Lung (tissue), 12 donors: ENCODE results near the gene OGDHL. TPM values are rescaled to one million over a fixed set of nuclear protein-coding genes. Genes with fewer than 3 reads are reported as not detected.

Experiments used
- ATAC-seq: fragments of 200-7000 bp; cut with Tn5 transposase; one replicate; pipeline ENCODE4 v1.9.1; 2020; ENCODE audit warnings: moderate number of reproducible peaks; ENCODE audit not compliant: insufficient read depth, low FRiP score
- DNase-seq, 3 donors: peaks; one replicate each; pipeline ENCODE4 v3.0.0-alpha.2; 2013 to 2017
- H3K27ac ChIP-seq, 2 donors: one replicate each; pipeline ENCODE4 v1.5.1; 2013; ENCODE audit warnings: mild to moderate bottlenecking in 2 of 2, moderate library complexity in 2 of 2, control low read depth in 1 of 2, inconsistent platforms in 1 of 2, low read depth in 1 of 2, low read length in 1 of 2
- H3K27me3 ChIP-seq, 3 donors: one replicate each; pipeline ENCODE4 v1.5.1; 2013; ENCODE audit warnings: low read length in 2 of 3; ENCODE audit not compliant: control insufficient read depth in 3 of 3, insufficient read depth in 3 of 3
- H3K36me3 ChIP-seq, 4 donors: one replicate each; pipeline ENCODE4 v1.5.1; 2013; ENCODE audit warnings: low read length in 4 of 4, mild to moderate bottlenecking in 1 of 4, moderate library complexity in 1 of 4; ENCODE audit not compliant: control insufficient read depth in 4 of 4, insufficient read depth in 4 of 4
- H3K4me1 ChIP-seq, 5 donors: one replicate each; pipeline ENCODE4 v1.5.1; 2013; ENCODE audit warnings: low read length in 5 of 5, mild to moderate bottlenecking in 2 of 5, moderate library complexity in 1 of 5; ENCODE audit not compliant: control insufficient read depth in 5 of 5, insufficient read depth in 5 of 5
- H3K4me3 ChIP-seq: one replicate; pipeline ENCODE4 v1.5.1; 2013; ENCODE audit warnings: mild to moderate bottlenecking, control low read depth, moderate library complexity
- H3K9ac ChIP-seq, 2 donors: one replicate each; pipeline ENCODE4 v1.5.1; 2013; ENCODE audit warnings: low read length in 2 of 2, control low read depth in 1 of 2; ENCODE audit not compliant: insufficient read depth in 1 of 2
- H3K9me3 ChIP-seq, 4 donors: one replicate each; pipeline ENCODE4 v1.5.1; 2013; ENCODE audit warnings: low read length in 3 of 4, mild to moderate bottlenecking in 1 of 4, moderate library complexity in 1 of 4; ENCODE audit not compliant: control insufficient read depth in 4 of 4, insufficient read depth in 3 of 4
- CTCF ChIP-seq: IDR thresholded peaks from 2 replicates; pipeline ENCODE4 v1.5.1; 2012; ENCODE audit warnings: mild to moderate bottlenecking; ENCODE audit errors: control extremely low read depth, extremely low read depth
- WGBS, 2 donors: extraction: QIAGEN DNeasy Blood & Tissue Kit; methylation state at CpG; one replicate each; pipeline ENCODE4 v1.1.7; 2013; 5-methylcytosine and 5-hydroxymethylcytosine counted together
- polyA plus RNA-seq, 2 donors: library from polyadenylated mRNA; stranded (reverse); fragments of 200-250 nt; gene quantifications; one replicate each; pipeline ENCODE4 v1.2.1, GENCODE V29; 2013
- total RNA-seq, 2 donors: library from RNA; depleted of rRNA in 1 of 2; stranded (reverse); fragments of >200 nt in 1 of 2; gene quantifications; one replicate each; pipeline ENCODE4 v1.2.1, GENCODE V29; 2014 to 2021
- donor health status: control.
- donor health status: control.
- donor health status: Bipolar disorder and iron deficiency.
- donor health status: healthy.
- donor health status: DM: yes; HTN: yes; CAD: no.

The OGDHL gene
- total and polyA plus RNA-seq, 4 donors: 0.06 to 0.86 (median 0.15) TPM

- no peaks in the 10 kb centered on the region for H3K4me1 ChIP-seq
- no peak overlapping the region for H3K9ac ChIP-seq
- WGBS, 2 donors: 81 to 82% methylated on average over 7 of the region's 7 CpGs
- no peak for ATAC-seq
- no peak overlapping the region for H3K4me3 ChIP-seq
- peaks cover 0 to 23% (median 11%) of the 10 kb centered on the region in 3 donors for H3K27me3 ChIP-seq
- H3K36me3 ChIP-seq: no peaks in the 10 kb centered on the region
- no peak for TF ChIP-seq CTCF
- H3K9me3 ChIP-seq: peaks cover 0 to 11% (median 0%) of the 10 kb centered on the region in 4 donors
- H3K27ac ChIP-seq: no peak overlapping the region
- no peak for DNase-seq
Observed at GRCh38 chr10:49696311-49696710, 65.8 kb downstream of the OGDHL start.

GRCh38 chr10:49694466-49694865 is 67.7 kb downstream of the OGDHL start:
- ATAC-seq (no peak), DNase-seq (no peak)
- WGBS, 2 donors: 80 to 86% methylated on average over 6 of the region's 6 CpGs
- no peak overlapping the region for H3K4me3 ChIP-seq
- H3K27ac ChIP-seq: no peak overlapping the region
- peaks cover 0 to 9% (median 0%) of the 10 kb centered on the region in 4 donors for H3K9me3 ChIP-seq
- no peak overlapping the region for H3K9ac ChIP-seq
- no peaks in the 10 kb centered on the region for H3K36me3 ChIP-seq
- peaks cover 0 to 41% (median 29%) of the 10 kb centered on the region in 3 donors for H3K27me3 ChIP-seq
- no peaks in the 10 kb centered on the region for H3K4me1 ChIP-seq
- no peak for TF ChIP-seq CTCF

GRCh38 chr10:49691588-49691987 is 70.5 kb downstream of the OGDHL start:
- Histone ChIP-seq H3K9me3 (peaks cover 0 to 19% (median 1%) of the 10 kb centered on the region in 4 donors), H3K9ac (no peak overlapping the region), H3K27me3 (peaks cover 0 to 60% (median 42%) of the 10 kb centered on the region in 3 donors), H3K4me3 (no peak overlapping the region), H3K36me3 (no peaks in the 10 kb centered on the region), H3K27ac (no peak overlapping the region), H3K4me1 (no peaks in the 10 kb centered on the region)
- DNase-seq (no peak), ATAC-seq (no peak)
- no peak for TF ChIP-seq CTCF
- 37 to 44% methylated on average over 9 of the region's 9 CpGs for WGBS, 2 donors
